Mammary epithelial cell (primary cell): ENCODE results near the gene OR2C1.

Experiments
- CTCF ChIP-seq, 2 donors: IDR thresholded peaks in 1 of 2; conservative IDR thresholded peaks in 1 of 2; 2 replicates each; pipeline ENCODE4 v1.5.1; 2011 to 2012; ENCODE audit warnings: inconsistent platforms in 2 of 2, low read length in 2 of 2, mild to moderate bottlenecking in 2 of 2, control low read depth in 1 of 2, low read depth in 1 of 2; ENCODE audit not compliant: insufficient read depth in 1 of 2; ENCODE audit errors: extremely low read depth in 1 of 2
- EZH2 ChIP-seq: IDR thresholded peaks from 2 replicates; pipeline ENCODE4 v1.6.1; 2012; ENCODE audit warnings: low read length, inconsistent platforms, borderline replicate concordance

- TF ChIP-seq CTCF (conservative IDR thresholded peaks at IDR 0.05 in 1 of 2, IDR thresholded peaks at IDR 0.05 in 1 of 2; ENCODE audit: extremely low read depth in 1 of 2, insufficient read depth in 1 of 2, low read depth in 1 of 2, low read length in 2 of 2) (no peak), EZH2 (no peak)
These were observed 34.1 kb downstream of the OR2C1 start for GRCh38 chr16:3389663-3390338.
